SKM-1 (cell line): Measurements from ENCODE around the gene FILIP1.
"Not testable (repeated sequence)": the region's sequence is repeated elsewhere in the genome, so short reads cannot be mapped to it uniquely, and the experiment has no call there.

Experiments used
- DNase-seq: peaks from one replicate; lab custom pipeline; 2025; ENCODE audit not compliant: unreplicated experiment; lab: John Stamatoyannopoulos, UW

The FILIP1 gene

DNA sequence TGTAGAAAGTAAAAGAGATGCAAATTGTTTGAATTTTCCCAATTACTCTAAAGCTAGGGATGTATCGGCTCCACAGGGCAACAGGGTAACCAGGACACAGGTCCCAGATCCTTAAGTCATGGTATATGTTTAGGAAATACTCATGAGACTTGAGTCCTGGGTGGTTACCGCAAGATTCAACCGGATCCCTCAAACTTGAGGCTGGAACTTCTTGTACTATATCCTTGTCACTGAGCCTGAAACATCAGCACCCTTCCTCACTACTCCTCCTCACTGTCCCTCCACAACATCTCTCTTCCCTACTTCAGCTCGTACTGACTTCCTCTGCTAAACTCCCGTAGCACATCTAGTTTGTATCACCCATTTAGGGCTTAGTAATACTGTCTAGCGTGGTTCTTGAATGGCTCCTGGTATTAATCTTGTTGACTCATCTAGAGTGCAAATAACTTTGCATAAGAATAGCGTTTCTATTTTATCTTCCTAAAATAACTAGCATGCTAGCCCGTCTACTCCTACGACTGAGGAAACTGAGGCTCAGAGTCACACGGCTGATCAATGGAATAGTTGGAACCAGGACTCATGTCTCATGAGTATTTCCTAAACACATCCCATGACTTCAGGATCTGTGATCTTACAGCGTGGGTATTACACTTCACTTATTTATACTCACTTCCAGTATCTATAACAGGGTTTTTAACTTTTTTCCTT, 72.1 kb downstream of the FILIP1 start:
- DNase-seq, result no peak

DNA sequence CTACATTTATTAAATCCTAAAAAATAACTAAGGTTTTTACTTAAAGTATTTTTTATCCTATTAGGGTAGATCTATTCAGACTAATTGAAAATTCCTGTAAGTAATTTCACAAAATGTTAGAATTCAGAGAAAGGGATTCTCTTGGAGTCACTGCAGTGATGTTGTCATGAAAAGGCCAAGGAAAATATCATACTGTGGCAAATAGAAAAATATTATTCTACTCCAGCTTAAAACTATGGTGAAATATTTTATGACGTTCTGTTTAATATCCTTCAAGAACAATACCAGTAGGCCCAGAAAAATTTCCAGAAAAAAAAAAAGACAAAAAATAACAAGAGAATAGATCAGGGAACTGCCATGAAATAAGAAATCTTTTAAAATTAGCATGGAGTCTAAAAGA, 73.6 kb downstream of the FILIP1 start:
- no peak for DNase-seq

DNA sequence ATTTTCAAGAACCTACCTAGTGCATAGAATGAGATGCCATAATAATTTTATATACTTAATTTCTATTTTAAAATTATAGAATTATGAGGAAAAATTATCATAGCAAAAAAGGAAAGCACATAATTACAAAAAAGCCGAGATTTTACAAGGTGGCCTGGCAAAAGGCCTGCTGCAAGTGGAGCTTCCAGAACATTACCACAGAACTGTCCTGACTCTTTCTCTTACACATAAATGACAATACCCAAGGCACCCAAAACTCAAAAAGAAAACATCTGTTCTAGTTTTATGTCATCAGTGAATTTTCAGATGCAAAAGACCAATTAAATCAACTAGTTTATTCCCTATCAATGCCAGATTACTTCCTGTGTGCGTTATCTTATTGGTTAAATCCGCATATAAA, 74.2 kb downstream of the FILIP1 start:
- no peak for DNase-seq

DNA sequence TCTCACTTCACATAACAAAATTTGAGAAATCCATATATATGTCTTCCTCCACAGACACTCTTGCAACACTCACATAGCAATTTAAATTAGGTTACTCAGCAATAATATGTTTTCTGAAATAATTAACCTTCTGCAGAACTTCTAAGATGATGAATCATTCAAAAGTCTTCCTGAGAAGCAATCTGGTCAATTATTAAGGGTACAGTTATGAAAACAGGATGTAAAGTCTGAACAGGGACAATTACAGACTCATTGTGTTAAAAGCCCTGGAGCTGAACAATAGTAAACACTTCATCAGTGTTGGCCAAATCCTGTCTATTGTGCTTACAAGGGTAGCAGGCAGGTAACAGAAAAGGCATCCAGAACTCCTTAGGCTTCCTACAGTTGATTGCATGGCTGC, 75.4 kb downstream of the FILIP1 start:
- DNase-seq, result no peak

DNA sequence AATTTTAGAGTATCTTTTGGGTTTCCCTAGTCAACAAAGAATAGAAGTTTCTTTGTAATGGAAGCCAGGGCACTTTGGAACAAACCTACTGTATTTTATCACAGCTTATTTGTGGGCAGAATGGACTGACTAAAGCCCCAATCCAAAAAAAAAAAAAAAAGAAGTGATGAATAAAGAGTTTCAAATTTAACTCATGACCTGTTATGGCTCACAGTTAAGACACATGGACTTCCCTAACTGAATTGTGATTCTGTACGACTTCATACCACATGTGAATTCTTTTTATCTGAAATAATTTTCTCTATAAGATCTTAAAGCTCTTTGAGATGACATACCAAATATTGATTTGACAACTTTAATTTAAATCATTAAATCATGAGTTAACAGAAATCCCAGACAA, 77.2 kb downstream of the FILIP1 start:
- no peak for DNase-seq

DNA sequence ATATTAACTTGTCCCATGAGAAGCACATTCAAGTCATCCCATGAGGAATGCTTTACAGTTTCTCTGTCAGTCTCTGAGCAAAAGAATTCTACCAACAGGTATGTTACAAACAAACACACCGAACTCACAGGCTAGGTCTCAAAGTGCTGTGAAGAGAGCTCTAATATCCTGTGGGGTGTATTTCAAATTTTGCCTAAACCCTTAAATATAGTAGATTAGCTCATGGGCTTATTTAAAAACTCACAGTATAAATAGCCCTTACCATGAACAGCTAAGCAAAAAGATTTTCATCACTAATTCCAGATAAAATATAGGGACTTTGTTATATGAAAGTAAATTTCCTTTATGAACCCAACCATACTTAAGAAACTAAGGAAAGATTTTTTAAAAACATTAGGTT, 77.8 kb downstream of the FILIP1 start:
- no peak for DNase-seq

DNA sequence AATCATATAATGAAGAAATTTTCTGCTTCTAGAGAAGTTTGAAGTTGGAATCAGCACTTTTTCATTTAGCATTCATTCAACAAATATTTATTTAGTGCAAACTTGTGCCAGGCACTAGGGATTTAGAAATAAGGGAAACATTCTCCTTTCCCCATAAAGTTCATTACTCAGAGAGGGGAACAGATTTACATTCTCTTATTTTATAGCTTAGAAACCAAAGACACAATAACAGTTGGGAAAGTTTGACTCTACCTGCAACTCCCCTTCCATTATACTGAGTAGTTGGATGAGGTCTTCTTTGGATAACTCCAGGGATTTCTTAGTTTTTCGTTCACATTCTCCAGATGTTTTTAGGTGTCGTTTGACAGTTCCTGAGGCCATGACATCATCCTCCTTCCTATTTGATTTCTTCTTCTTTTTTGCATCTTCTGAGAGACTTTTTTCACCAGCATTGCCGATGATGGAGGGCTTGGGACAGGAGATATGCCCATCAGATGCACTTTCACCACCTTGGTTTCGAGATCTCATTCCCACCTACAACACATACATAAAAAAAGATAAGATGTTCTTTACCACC, 79.1 kb downstream of the FILIP1 start:
- DNase-seq, result no peak

DNA sequence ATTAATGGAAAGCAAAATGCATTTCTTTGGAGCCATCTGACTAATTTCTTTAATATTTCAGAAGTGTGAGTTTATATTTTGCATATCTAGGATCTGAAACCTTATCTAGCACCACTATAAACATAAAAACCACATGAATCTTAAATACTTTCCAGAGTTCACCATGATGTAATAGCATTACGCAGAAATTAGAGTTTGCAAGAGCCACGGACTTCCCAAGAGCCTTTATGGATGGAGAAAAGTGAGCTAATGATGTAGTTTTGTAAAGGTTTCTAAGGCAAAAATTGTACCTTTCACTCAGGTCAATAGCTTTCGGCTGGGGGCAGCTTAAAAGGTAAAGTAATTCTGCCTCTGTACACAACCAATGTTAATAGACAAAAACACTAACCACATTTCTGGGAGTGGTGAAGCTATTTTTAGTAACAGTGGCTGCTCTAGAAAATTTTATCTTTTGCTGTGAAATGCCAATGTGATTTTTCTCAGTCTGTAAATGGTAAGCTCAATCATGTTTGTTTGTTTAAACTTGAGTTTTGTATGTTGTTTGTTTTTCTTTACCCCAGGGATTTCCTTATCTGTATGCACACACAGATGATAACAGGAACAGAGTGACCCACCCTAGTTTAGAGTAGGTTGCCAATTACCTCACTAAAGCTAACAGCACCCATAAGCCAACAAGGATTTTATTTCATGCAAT, 80.5 kb downstream of the FILIP1 start:
- DNase-seq, result no peak

DNA sequence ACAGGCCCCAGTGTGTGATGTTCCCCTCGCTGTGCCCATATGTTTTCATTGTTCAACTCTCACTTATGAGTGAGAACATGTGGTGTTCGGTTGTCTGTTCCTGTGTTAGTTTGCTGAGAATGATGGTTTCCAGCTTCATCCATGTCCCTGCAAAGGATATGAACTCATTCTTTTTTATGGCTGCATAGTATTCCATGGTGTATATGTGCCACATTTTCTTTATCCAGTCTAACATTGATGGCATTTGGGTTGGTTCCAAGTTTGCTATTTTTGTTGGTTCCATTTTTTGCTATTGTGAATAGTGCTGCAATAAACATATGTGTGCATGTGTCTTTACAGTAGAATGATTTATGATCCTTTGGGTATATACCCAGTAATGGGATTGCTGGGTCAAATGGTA, 83.0 kb downstream of the FILIP1 start:
- not testable (repeated sequence) for DNase-seq

DNA sequence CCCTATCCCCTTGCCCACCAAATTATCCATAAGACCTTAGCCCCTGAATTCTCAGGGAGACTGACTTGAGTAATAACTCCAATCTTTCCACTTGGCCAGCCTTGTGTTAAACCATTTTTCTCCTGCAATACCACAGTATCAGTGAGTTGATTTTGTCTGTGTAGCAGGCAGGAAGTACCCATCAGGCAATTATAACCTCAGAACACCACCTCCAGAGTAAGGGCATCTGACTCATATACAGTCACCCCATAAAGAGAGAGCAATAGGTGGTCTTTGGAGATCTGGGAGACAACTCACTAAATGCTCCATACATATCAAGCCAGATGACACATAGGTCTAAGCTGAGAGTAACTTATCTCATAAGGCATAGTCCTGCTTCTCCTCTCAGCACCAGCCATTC, 83.7 kb downstream of the FILIP1 start:
- DNase-seq, result no peak

DNA sequence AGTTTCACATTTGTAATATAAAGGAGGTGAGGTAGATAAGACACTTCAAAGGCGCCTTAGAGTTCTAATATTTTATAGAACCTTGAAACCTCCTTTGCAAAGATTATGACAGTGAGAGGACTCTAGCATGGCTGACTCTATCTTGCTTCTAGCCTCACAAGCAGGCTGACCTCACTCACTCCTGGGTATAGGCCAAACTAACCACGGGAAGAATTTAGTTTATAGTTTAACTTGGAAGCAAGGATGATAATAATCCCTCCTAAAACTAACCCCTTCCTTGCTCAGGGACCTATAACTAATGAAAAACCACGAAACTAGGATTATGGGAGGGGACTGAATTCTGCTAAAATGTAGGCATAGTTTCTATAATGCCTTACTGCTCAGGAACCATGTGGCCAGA, 84.3 kb downstream of the FILIP1 start:
- no peak for DNase-seq

DNA sequence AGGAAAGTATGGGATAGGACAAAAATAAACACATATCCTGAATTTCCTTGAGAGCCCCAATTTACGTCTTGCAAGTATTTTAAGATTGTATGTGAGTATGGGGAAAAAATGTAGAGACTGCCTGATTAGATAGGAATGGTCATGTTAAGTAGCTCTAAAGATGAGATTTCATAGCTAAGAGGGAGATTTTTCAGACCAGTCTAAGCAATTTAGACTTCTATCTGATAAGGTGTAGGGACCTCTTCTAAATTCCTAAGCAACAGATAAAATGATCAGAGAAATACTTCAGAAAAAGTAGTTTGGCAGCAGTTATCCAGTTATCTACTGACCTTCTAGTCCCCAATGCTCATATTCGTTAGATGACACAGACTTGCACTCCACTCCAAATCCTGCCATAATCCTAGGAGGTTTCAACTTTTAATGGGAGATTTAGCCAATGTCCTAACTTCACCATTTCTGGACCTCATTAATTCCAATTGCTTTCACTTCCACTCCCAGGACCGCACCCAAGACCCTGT, 90.0 kb downstream of the FILIP1 start:
- DNase-seq, result no peak

DNA sequence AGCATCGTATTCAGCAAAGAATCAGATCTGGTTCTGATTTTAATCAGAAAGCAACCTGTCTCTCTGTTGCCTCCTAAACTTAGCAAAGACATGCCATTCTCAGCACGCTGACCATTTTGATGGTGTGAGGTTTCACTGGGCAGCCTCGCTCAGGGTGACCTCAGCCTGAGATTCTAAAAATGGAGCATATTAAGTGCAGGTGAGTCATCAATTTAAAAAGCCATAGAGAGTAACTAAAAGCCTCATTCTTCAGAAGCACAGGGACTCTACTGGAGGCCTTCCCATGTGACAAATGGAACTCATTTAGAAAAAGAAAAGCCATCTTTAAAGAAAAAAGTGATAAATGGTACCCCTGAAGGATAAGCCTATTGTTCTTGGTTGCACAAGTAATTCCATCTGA, 91.3 kb downstream of the FILIP1 start:
- DNase-seq, result no peak

DNA sequence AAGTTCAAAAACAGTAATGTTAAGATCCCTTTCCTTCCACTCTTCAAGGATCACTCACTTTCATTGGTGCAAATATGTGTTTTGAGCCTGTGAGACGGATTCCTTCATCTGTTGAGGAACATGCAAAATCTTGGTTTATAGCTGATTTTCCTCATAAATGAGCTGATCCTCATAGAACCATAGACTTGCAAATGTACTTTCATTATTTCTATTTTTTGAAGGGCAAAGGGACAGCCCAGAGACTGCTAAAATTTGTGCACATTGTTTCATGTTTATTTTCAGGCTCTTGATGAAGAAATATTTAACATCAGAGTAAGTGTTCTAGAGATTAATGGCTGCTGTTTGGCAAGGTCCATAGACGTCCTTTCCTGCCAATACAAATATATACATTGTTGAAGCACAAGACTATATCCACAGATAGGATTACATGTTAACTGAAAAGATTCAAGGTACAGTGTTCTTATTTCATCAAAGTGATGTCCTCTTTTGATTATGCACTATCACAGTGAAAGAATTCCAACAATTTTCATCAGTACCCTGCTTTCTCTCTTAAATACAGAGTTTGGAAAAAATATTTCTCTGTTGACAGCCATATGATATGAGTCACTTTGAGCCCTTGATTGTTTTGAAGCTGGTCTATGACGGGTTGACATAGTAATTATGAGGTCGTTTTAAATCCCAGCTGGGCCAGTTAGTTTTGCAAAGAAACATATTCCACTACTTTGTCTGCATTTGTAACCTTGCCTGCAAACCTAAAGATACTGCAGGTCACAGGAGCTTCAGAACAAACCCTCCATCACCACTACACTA, 95.7 kb downstream of the FILIP1 start:
- DNase-seq, result no peak

DNA sequence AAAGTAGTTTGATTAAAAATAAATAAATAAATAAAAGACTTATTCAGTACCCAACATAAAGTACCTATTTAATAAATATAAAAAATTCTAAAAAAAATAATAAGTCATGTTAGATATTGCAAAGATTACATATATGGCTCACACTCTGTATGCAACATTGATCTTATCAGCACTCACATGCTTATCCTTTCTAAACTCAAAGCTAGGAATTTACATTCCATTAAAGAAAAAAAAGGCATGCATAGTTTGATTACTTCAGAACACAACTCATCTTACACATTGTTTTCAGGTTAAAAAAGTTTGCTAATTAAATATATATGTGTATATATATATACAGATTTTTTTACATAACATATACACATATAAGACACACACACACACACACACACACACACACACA, 96.4 kb downstream of the FILIP1 start:
- DNase-seq, result no peak

DNA sequence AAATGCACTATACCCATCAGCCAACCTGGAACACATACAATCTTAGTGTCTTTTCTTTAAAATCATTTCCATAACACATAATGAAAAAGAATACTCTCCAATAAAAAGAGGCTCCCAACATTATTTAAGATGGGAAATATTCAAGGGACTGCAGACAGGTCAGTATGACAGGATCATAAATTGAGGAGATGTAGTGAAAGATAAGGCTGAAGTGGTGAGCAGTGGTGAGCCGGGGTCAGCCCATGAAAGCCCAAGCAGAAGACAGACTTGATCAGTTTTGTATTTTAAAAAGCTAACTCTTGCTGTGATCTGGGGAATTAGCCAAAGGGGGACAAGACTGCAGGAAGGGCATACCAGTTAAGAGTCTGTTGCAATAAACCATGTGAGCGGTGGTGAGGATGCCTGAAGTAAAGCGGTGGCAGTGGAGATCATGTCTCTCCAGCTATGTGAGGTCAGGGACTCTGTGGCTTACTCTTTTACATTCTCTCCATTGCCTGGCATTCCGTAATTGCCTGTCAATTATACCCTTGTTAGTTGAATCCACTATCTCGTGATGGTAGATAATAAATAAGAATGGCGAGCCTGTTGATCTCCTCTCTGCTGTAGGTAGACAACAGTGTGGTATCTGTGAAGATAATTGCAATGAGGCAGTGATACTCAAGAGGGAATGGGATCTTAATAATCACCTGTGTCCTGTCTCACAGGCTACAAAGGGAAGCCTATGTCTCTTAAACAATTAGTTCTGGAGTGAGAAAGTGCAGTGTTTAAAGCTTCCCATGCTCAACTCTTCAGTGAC, 97.4 kb downstream of the FILIP1 start:
- DNase-seq, result no peak

DNA sequence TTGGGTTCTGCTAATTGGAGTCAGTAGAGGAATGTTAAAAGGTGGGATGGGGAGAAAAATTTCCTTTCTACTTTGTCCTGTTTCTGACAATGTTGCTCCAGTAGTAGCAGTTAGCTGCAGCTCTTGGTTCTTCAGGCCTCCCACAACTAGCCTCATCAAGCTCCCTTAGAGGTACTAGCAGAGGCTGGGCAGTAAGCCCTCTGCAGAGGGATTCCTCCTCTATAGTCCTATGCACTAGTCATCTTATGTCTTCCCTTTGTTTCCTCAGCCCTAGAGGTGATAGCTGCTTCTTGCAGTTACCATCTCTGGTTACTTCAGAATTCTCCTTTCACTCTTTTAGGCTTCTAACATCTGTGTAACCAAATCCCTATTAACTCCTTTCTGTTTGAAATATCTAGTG, 99.8 kb downstream of the FILIP1 start:
- DNase-seq, result no peak

DNA sequence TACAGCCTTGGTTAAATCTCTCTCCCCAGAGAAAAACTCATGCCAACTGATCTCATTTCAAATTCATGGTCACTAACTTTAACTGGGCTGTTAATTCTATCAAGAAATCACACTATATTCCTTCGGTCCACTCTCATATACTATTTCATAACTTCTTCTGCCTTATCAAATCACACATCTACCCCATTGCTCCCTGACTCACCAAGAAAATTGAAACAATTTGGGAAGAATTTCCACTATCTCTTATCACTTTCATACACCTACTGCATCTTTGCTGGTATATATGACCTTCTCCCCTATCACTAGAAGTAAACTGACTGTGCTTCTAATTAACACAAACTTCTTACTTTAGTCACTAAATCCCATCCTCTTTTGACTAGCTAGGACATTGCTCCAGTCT, 102.3 kb downstream of the FILIP1 start:
- DNase-seq, result no peak

DNA sequence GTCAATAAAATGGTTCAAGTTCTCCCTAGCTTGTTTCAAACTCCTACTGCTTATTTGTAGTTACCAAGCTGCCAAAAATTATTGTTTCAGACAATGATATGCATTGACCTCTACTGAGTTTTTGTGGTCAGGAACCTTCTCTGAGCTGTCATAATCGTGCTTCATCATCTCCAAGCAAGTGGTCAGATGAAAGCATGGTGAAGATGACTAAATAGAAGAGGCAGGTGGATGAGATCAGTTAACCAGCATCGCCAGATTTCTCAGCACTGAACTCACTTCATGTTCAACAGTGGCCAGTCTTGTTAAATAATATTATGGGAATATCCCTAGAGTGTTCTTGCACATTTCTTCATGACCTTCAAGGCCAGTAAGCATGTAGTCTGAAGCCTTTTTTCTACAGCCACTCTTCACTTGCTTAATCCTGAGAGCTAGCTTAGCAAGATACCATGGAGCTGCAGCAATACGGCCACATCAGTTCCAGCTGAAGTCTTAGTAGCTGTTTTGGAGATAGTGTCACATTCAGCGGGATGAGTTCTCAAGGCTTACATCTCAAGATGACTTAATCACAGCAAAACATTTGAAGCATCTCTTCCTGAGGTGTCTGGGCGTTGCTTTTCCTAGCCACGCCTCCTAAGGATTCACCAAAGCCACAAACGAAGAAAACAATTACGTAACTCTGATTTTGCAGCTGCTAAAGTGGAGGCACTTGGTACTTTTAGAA, 107.4 kb downstream of the FILIP1 start:
- DNase-seq, result no peak

DNA sequence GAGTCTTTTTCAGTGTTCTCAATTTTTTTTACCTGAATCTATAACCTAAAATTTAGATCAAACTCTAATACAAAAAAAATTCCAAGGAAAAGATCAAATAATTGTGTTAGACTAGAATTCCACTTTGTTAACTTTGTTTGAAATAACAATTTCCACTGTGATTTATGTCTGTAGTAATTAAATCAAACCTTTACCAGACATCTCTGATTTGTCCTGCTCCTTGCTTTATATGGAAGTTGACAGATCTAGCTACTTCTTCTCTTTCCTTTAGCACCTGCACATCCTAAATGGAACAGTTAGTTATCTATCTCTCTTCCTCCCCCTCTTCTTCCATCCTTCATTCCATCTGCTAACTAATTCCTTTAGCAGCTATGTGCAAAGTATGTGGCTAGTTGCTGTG, 109.5 kb downstream of the FILIP1 start:
- no peak for DNase-seq
